GM10847 (cell line): ENCODE results near the gene KRT71.

Experiments
- POLR2A ChIP-seq: IDR thresholded peaks from 2 replicates; pipeline ENCODE4 v1.6.1; 2011; ENCODE audit not compliant: insufficient read length; ENCODE audit errors: extremely low read depth

Gene KRT71

GRCh38 chr12:52551216-52551865, 1.6 kb downstream of the KRT71 start:
- TF ChIP-seq POLR2A: no peak

GRCh38 chr12:52546126-52546525, 6.8 kb downstream of the KRT71 start:
- no peak for TF ChIP-seq POLR2A

GRCh38 chr12:52543985-52544883, 8.7 kb downstream of the KRT71 start:
- TF ChIP-seq POLR2A: no peak

- no peak for TF ChIP-seq POLR2A
Observed at GRCh38 chr12:52542785-52543318, 10.1 kb downstream of the KRT71 start.

GRCh38 chr12:52542157-52542556, 10.8 kb downstream of the KRT71 start:
- no peak for TF ChIP-seq POLR2A

- TF ChIP-seq POLR2A: no peak
Observed at GRCh38 chr12:52541709-52542108, 11.2 kb downstream of the KRT71 start.

- TF ChIP-seq POLR2A: no peak
Observed at GRCh38 chr12:52540531-52540930, 12.4 kb downstream of the KRT71 start.

- no peak for TF ChIP-seq POLR2A
Observed at GRCh38 chr12:52539821-52540173, 13.1 kb downstream of the KRT71 start.

- TF ChIP-seq POLR2A: no peak
Observed at GRCh38 chr12:52539083-52539820, 13.7 kb downstream of the KRT71 start.

- no peak for TF ChIP-seq POLR2A
Observed at GRCh38 chr12:52537101-52537500, 15.8 kb downstream of the KRT71 start.

GRCh38 chr12:52535574-52535973, 17.4 kb downstream of the KRT71 start:
- TF ChIP-seq POLR2A: no peak

GRCh38 chr12:52534482-52534881, 18.5 kb downstream of the KRT71 start:
- TF ChIP-seq POLR2A: no peak

GRCh38 chr12:52533686-52534470, 19.1 kb downstream of the KRT71 start:
- TF ChIP-seq POLR2A: no peak

GRCh38 chr12:52532636-52533035, 20.3 kb downstream of the KRT71 start:
- no peak for TF ChIP-seq POLR2A
